ENCODE measurements around the gene TREML4.

TREML4 gene

DNA sequence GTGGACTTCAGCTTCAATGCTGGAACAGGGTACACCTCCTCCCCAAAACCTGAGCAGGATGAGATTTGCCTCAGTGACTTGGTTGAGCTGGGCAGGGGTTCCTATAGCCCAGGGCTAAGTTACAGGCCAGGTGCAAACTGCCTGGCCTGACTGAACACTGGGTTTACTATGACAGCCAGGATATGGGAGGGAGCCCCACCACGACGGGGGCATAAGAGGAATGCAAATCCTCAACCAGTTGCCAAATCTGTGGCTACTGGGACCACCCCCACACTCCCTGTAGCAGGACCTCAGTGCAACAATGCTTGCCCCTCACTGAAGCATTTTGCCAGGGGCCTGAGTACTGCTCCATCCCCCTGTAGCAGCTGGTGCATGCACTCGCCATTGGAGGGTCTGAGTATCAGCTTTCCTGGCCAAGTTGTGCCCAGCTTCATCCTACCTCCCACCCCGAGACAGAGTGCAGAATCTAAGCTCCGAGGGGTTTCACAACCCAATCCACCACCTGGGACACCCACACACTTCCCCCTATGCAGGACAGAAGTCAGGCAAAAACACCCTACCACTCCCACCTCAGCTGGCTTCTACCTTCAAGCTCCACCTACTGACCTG lies 27.6 kb downstream of the TREML4 start:
- DNase-seq = no peak

DNA sequence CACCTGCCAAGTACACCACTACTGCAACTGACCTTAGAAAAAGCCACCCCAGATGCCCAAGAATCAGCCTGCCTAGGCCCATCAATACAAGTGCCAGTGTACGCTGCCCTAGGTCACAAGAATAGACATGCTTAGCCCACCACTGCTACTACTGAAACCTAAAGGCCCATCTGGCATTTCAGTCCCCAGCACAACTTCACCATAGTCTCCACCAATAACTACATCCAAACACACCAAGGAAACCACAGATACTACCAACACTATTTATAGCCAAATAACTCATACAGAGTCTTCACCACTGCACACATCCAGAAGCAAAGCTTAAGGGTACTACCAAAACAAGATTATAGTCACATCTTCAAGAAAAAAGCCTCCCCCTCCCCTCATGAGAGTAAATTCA lies 28.2 kb downstream of the TREML4 start:
- DNase-seq = no peak

DNA sequence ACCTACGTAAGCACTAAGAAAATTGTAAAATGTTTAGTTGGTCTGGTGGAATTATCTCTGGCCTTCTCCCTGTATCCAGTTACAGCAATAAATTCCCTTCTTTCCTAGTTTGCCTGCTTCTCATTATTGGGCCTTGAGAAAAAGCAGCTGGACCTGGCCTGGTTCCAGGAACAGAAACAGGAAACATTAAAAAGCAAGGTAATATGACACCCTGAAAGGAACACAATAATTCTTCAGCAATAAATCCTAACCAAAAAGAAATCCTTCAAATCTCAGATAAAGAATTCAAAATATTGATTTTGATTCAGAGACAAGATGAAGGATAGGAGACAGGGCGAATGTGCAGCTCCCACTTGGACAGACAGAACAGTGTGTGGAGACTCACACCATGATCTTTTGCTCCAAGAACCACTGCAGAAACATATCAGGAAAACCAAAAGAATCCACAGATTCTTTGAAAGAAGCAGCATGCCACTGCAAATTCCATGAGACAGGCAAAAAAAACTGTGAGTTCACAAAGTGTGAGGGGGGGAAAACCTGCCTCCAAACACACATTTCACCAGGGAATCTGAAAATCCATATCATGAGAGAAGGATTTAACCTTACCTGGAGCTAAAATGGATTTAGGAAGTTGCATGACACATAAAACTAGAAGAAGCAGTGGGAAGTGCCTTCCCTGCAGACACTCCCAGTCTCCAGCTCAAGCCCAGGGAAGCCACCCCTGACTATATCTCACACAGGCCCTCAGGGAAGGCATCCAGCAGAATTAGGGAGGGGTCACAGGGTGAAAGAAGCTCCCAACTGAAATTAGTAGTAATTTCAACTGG lies 29.4 kb downstream of the TREML4 start:
- DNase-seq = peak; percentile 8

DNA sequence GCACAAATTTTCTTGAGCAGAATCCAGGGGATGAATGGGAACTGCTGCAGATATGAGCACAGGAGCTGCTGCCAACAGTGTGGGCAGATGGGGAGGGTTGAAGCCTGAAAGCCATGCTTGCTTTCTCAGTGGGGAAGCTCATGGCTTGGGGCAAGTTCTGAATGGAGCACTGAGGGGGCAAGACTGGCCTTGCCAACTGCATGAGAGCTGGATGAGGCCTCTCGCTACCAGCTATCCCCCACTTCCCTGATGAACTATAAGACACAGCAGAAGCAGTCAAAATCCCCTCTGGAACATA lies 30.0 kb downstream of the TREML4 start:
- no peak for DNase-seq

DNA sequence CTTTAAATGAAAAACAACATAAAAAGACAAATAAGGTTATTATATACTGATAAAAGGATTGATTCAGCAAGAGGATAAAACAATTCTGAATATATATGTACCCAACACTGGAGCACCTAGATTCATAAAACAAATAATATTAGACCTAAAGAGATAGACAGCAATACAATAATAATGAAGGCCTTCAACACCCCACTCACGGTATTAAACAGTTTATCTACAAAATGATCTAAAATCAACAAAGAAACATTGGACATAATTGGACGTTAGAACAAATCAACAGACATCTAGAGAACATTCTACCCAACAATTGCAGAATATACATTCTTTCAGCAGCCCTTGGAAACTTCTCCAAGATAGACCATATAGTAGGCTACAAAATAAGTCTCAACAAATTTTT lies 34.3 kb downstream of the TREML4 start:
- no peak for DNase-seq

DNA sequence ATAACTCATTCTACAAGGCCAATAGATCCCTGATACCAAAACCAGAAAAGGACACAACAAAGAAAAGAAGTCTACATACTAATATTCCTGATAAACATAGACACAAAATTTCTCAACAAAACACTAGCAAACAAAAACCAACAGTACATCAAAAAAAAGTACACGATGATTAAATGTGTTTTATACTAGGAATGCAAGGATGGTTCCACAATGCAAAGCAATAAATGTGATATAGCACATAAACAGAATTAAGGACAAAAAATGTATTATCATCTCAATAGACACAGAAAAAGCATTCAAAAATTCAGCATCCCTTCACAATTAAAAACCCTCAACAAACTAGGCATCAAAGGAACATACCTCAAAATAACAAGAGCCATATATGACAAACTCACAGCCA lies 35.1 kb downstream of the TREML4 start:
- DNase-seq = no peak

DNA sequence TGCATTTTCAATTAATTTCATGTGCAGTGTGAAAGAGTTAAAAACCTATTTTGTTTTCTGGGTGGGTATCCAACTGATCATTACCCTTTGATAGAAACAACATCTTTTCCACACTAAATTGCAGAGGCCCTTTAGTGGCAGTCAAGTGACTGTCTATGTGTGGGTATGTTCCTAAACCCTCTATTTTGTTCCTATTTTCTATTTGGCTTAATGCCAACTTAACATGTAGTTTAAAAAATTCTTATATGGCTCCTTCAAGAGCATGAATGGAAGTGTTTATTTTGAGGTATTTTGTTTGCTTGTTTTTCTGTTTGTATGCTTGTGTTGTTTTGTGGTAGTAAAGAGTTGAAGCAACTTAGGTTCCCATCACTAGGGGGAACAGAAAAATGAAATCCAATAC lies 38.4 kb downstream of the TREML4 start:
- DNase-seq = no peak

DNA sequence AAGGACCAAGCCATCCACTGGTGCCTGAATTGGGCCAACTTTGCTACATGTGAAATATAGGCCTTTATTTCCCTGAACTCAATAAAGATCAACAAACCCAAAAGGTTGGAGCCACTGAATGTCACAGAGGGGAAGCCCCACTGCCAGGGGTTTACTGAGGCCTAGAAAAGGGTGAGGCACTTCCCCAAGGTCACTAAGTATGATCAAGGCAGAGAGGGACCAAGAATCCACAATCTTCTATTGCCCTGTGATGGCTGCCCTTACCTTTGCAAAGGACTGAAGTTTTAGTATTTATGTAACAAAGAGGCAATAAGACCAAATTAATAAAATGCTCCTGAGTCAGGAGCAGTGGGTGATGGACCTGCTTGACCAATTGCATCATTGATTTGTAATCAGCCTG lies 40.3 kb downstream of the TREML4 start:
- no peak for DNase-seq

DNA sequence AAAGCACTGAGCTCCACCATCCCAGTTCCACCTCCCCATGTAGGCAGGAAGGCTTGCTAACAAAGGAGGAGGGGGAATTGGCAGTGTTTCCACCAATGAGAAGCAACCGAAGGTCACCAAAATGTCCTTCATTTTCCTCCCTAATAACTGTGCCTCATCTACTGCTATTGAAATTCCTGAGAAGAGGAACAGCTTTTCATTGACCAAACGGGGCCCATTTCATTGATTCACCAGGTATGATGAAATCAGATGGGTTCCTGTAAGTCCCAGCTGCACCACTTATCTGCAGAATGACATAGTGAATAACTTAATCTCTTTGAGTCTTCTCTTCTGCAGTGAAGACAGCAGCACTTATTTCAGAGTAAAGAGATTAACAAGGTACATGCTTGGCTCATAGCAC lies 41.0 kb downstream of the TREML4 start:
- DNase-seq = no peak

DNA sequence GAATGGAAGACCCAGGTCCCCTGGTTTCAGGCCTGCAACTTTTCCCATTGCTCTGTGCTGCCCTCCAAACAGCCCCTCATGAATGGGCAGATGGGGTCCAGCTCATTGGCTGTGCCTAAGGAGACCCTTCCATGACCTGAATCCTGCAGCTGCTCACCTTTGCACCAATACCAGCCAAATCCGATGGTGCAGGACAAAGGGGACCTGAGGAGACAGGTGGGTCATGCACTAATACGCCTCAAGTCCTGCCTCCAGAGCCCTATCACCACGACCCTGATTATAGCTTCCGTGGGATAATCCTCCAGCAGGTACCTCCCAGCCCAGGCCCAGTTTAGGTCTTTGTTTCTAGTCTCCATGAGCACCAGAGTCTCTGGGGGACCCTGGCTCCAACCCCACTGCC lies 41.6 kb downstream of the TREML4 start:
- no peak for DNase-seq

DNA sequence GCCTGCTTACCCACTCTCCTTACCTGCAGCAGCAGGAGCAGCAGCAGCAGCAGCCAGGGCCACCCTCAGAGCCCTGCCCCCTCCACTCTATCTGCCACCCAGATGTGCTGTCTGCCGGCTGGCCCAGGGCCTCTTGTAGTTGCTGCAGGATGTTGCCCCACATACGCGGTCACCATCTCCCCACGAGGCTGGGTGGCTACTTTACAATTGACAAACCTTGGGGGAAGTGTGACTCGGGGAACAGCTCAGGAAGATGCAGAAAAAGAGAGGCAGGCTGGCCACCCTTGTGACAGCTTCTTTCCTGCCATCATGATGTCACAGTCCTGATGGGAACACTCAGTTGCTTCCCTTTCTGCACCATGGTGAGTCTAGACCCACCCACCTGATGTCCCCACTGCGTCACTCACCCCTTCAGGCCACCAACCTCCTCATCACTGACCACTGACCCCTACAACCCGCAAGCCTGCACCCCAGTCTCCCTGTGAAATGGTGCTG lies 43.8 kb downstream of the TREML4 start:
- DNase-seq = no peak

DNA sequence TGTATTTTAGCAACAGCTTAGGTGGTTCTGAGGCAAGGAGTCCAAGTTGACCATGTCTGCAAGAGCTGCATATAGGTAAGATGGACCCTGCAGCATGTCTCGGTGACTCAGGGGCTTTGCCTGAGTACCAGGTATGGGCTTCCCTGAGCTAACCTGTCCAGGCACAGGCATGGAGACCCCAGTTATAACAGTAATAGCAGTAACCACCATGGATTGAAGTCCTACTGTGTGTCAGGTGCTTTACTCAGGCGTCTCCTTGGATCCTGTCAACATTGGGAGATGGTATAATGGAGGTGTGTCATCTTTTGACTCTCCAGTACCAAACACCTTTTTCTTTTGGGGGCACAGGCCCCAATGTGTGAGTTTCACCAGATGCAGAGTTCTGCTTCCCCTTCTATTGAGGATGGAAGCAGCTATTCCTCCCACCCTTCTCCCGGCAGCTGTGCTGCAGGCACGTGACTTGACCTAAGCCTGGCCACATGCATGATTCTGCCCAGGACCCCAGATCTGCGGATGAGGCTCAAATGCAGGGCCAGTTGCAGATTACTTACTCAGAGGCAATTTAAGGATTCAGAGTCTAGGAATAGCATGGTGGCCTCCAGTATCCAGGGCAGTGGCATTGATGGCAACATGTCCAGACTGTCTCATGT lies 44.6 kb downstream of the TREML4 start:
- no peak for DNase-seq

DNA sequence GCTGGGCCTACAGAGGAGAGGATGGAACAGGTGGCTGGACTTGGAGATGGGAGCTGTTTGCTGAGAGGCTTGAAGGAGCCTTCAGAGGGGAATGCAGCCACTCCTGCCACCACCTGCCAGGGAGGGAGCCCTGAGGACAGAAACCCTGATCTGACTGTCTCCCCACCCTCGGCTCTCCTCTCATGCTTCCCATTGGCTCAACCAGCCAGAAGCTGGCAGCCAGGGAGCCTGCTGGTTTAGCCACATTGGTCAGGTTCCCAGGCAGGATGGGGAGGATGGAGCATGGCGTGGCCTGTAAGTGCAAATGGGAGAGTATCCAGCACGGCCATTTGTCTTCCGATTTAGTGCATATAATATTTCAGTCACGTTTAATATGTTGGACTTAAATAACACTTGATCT lies 45.6 kb downstream of the TREML4 start:
- DNase-seq = no peak

DNA sequence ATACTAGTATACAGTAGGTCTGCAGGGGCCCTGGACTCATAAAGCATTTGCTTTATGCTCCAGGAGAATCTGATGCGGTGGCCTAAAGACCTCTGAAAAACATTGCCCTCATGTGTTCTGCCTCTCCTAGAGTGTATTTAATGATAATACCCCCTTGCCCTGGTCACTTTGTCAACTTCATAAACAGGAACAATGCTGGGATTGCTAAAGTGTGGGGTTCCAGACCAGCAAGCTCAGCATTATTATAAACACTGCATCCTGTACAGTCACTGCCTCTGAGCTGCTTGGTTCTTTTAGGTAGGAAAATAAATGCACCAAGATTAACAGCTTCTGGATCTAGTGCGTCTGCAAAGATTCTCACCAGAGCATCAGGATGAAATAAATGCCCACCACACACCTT lies 46.1 kb downstream of the TREML4 start:
- DNase-seq = no peak

DNA sequence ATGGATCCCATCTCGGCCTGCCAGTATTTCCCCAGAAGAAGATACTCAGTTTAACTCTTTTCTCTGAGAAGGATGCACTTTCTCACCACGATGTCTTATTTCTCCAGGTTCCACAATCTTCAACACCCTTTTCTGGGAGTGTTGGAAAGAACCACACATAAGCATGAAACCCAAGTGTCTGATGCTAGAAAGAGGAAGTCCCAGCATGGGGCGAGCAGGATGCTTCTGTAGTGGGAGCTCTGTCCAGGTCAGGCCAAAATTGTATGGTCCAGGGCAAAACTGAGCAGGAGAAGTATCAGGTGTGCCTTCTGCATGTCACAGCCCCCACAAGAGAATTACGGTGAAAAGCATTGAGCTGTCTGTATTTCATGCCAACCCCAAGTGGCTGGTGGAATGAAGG lies 47.3 kb downstream of the TREML4 start:
- no peak for DNase-seq

DNA sequence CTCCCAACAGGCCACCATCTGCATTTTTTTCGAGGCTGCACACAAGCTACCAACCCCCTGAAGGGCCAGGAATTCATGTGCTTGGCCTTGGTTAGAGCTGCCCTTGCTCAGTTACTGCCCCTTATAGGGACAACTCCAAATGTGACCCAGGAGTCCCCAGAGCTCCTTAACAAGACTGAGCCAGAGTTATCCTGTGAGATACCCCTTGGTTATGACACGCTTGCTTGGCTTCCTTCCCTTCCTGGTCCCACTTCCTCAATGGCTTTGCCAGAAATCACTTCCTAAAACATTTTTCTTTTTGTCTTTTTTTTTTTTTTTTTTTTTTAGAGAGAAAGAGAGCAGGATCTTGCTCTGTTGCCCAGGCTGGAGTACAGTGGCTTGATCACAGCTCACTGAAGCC lies 49.5 kb downstream of the TREML4 start:
- no peak for DNase-seq

DNA sequence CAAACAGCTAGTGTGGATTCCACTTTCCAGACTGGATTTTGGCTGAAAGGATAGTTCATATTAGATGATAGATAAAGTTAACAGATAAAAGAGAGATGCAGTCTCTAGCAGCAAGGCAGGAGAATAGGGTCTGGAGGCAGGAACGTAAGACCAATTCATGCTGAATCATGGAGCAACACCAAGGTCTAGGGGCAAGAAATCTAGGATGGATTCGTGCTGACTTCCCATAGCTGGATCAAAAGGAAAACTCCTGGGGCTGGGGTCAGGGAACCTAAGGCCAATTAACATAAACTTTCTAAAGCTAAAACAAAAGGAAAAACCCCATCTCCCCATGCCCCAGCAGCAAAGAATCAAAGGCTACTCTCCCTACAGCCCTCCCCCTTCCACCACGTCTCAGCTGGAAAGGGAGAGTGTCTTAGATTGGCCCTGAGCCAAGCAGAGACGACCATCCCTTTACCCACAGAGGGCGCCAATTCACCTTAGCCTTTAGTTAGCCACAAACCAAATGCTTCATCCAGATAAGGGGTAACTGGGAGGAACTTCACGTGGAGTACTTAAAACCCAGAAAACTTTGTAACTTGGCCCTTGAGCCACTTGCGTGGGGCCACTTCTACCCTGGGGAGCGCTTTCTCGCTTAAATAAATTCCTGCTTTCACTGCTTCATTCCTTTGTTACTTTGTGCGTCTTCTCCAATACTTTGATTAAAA lies 50.7 kb downstream of the TREML4 start:
- DNase-seq = peak; percentile 48

DNA sequence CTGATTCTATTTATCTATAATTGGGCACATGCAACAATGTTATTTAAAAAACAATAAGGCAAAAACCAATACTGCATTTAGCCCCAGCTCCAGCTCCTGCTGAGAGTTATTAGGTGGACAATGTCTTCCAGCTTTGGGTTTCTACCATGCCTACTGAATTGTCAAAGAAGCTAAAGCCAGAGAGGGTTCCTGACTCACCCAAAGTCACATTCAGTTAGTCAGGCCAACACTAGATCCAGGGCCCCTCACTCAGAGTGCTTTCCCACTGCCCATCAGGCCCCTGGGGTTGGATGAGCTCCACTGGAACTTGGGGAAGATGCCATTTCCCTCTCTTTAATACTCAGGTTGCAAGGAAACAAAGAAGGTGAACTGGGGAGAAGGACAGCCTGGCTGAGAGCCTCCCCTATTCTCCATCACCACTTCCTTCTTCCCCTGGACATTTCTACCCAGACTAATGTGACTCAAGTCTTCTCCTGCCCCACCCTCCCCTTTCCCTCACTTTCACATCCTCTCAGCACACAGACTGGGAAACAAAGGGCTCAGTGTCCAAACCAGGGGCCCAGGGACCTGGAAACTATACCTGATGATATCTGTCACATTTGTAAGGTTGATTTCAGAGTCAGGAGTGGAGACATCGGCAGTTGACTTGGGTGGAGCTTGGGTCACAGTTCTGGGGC lies 52.4 kb downstream of the TREML4 start:
- no peak for DNase-seq

DNA sequence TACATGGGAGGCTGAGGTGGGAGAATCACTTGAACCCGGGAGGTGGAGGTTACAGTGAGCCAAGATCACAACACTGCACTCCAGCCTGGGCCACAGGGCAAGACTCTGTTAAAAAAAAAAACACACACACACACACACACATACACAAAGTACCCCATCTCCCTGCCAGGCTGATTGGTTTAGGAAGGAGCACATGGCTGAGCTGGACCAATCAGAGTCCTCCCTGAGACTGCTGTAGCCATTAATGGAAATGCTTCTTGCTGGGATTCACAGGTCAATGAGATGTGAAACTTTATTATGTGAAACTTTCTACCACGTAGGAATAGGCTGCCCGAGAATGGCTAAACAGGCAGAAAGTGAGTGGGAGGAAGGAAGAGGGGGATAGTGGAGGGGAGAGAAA lies 55.5 kb downstream of the TREML4 start:
- DNase-seq = no peak

DNA sequence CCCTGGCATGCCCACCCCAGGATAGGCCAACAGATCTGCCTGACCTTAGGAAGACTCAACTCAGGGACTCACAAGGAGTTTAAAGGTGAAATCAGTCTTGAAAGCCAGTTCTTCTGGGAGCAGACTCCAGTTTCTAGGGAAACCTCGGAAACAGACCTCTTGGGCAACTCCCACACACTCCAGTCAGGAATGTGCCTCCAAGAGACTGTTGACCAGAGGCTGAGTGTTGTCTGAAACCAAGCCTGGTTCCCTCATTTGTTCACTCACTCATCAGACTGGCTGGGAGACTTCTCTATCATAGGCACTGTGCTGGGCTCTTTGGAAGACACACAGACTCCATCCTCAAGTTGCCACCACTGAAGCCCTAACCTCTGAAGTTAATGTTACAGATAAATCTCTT lies 56.6 kb downstream of the TREML4 start:
- peak; percentile 10 for DNase-seq

DNA sequence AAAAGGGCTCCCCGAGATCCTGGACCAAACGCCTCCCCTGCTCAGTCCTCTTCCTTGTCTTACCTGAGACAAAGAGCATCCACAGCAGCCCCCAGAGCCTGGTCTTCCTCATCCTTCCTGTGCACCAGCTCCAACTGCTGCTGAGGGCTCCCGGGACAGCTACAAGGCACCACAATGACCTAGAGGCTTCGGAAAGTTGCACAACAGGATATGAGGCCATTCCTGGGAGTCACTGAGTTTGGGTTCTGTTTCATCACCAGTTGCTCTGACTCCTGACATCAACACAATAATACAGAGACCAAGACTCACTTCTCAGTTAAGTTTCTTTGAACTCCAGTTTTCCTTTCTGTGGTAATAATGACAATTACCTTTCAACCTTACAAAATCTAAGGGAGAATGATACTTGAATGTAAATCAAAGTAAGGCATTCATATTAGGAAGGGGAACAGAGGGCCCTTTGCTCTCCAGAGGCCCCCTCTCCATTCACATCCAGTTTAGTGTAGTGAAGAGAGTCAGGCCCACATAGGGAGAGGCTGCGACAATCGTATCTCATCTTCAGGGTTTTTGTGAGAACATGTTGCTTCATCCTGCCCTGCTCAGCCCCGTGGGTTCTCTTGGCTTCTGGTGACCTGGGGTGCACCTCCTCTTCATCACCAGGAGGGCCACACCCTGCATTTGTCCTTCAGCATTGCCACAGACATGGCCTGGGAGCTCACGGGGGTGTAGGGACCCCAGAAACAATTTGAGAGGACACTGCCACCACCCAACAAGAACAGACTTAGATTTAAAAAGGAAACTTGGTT lies 58.6 kb downstream of the TREML4 start, which contains the start of gene TREM1:
TREM1 (minus strand) TSS at position 139 of the 803 bp plus-strand sequence; CDS start at position 112, 27 bp downstream.
- peak; percentile 72 for DNase-seq
